ENCODE data around the gene NOTCH3.

Gene NOTCH3

DNA sequence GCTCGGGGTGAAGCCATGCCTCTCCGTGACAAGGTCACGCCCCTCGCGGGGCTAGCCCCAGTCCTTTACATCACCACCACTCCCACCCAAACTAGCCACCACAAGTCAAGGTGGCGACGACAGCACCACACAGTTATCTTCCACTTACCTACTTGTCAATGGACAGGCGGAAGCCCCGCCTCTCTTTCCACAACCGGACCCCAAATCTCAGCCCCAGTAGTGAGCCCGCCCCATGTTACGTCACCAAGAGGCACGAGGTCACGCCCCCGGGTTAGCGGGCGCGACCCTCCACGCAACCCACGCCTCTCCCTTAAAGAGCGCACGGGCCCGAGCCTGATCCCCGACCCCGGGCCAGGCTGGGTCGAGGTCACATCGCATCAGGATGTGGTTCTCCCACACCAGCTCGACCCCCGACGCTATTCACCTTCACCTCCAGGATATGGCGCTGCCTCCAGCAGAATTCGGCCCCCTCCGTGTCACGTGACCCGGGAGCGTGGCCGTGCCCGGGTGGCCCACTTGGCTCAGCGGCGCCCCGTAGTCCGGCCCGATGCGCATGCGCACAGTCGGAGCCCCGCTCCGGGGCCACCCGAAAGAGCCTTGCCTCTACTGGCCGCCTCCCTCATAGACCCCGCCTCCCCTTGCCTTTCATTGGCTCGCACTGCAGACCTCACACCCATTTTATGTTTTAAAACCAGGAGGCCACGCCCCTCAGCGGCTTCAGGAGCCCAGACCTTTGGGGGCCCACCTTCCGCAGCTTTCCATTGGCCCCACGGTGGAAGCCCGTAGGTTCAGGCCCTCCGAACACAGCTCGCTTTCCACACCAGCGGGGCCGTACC is 75.3 kb downstream of the NOTCH3 start:
- peak; percentile 70 to 98 (median 93) for DNase-seq

DNA sequence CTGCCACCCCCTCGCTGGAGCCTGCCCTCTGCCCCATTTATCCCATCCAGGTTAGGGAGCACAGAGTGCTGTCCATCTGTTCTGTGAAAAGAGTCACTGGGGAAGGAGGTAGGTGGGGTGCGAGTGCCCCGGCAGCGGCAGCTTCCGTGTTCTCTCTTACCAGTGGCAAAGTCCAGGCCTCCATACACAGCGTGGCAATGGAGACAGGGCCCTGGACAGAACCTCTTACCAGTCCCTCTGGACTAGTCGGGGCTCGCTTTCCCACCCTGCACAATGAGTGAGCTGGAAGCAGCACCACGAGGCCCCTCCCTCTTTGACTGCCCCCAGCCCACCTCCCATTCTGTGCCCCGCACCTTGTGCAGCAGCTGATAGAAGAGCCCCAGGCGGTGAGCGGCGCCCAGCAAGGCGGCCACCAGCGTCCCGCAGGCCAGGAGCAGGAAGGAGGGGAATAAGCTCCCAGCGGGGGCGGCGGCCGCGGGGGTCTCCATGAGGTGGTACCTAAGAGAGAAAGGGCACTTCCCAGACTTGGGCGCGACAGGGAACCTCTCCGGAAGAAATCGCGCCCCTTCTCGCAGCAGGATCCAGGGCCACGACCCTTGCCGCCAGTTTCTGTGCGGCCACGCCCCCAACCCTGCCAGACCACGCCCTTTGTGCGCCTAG is 76.1 kb downstream of the NOTCH3 start:
- peak in 9 of 56 donors; percentile 26 to 62 (median 51) for DNase-seq

DNA sequence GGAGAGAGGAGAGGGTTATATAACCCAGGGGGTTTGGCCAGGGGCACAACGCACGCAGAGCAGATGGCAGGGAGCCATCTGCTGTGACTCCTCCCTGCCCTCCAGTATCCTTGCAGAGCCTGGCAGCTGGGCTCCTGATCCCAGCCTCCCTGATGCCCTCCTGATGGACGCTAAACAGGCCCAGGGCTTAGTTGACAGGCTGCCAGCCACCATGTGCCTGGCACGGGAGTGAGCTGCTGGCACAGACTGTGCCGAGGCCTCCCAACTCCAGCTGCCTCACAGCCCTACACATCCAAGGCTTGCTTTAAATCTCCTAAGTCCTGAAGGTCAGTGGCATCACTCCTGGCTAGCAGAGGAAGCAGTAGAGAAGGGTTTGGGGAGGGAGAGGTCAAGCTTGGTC is 76.9 kb downstream of the NOTCH3 start:
- peak in 53 of 56 donors; percentile 18 to 85 (median 61) for DNase-seq

DNA sequence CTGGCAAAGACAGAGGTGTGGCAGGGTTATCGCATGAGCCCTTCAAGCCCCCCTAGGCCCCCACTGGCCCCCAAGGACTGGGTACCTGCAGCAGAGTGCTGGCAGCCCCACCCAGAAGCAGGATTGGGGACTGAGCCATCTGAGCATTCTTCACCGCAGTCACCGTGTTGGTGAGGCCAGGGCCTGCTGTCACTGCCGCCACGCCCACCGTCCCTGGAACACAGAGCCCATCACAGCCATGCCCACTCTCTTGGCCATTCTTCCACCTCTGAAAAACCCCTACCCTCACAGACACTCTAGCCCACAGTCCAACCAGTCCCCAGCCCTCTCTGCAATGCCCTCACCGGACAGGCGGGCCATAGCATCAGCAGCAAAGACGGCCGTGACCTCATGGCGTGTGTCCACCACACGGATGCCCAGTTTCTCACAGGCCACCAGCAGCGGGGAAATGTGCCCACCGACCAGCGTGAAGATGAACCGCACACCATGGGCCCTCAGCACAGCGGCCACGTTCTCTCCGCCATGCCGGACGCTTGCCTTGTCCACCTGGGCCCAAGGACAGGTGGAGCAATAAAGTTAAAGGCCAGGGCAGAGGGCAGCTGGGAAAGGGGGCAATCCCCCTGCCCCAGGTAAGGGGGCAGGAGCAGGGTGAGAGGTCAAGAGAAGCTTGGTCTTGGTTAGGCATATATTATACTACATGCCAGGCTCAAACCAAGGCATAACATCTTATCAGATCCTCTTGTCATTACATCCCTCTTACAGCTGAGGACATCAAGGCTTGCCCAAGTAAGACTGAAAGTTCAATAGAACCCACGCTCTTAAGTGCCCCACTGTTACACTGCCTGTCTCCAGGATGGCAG is 77.5 kb downstream of the NOTCH3 start:
- DNase-seq, result no peak

DNA sequence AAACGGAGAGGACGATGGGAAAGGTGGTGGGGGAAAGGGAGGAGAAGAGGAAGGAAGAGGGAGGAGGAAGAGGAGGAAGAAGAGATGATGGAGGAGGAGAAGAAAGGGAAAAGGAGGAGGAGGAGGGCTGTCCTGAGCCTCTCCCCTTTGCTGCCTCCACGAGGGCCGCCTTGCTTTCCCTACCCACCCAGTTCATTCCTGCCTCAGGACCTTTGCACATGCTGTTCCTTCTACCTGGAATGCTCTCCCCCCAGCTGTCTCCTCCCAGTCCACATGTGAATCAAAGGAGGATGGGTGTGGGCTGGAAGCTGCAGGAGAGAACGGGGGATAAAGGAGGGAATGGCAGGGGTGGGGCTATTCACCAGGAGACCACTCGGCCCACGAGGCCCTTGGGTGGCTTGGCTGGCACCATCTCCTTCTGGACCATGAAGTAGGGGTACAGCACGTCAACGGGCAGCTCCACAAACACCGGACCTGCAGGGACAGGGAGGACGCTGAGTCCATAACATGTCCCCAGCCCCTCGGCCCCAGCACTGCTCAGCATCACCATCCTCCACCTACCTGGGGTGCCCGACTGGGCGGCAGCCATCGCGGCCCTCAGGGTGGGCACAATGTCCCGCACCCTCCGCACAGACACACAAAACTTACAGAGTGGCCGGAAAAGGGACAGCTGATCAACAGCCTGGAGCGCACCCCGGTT is 78.3 kb downstream of the NOTCH3 start:
- no peak for DNase-seq

DNA sequence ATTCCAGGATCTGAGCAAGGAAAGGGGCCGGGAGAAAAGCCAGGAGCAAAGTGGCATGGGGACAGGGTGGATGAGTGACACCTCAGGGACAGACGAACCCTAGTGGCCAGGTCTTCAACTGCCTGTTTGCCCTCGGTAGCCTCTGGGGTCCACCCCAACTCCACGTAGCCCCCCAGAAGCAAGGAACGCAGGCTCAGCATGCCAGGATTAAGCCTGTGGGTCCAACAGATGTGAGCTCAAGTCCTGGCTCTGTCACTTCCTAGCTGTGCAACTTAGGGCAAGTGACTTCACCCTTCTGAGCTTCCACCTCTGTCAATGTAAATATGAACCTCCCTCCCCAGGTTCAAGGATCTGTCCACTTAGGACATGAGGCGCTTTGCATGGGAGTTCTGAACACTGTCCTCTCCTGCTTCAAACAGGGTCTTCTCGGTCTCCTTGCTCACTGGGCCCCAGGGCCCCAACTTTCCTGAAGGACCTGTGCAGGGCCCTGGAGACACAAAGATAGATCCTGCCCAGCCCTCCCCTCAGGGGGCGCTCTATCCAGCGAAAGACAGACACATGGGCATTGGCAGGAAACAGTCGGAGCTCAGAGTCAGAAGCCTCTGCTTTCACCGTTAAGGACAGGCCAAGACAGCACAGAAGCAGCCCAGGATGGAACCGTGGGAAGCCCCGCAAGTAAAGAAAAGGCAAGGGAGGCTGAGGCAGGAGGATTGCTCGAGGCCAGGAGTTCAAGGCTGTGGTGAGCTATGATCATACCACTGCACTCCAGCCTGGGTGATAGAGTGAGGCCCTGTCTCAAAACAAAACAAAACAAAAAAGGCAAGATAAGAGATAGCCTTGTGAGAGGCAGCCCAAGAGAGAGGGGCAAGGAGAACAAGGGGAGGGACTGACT is 80.4 kb downstream of the NOTCH3 start:
- DNase-seq, result no peak

DNA sequence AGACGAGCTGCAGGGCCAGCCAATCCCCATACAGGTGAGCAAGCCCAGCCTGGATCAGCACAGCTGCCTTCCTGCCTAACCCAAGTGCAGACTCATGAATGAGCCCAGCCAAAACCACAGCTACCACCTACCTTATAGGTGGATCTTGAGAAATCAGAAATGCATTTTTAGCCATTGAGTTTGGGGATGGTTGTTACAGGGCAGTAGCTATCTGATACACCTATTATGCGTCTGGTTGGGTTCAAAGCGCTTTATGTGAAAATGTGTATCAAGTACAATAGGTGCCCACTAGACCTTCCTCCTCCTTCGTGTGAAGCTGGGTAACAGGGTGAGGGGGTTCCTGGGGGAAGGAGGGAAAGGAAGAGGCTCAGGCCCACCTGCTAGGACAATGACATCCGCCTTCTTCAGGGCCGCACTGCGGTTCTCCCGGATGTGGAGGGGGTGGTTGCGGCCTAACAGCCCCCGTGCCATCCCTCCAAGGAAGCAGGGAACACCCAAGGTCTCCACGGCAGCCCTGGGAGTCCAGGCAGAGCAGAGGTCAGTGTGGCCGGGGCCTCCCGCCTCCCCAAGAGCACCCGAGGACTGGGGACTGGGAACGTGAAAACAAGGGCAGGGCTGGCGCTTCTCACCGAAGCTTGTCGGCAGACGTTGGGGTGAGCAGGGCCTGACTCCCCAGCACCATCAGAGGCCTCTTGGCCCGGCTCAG is 81.9 kb downstream of the NOTCH3 start:
- DNase-seq, result no peak

DNA sequence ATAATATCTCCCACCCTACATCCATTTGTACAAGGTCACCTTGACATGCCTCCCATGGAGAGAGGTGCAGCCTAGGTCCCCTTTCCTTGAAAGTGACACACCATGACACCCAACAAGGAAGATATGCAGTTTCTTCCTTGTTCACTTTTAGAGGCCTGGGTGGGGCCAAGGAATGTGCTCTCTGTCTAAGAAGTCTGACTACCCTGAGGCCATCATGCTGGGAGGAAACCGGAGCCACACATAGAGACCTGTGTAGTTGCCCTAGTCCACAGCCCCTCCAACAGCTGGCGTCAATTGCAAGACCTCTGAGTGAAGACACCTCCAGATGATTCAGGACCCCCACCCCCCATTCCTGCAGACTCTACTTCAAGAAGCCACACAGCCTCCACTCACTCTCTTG is 82.5 kb downstream of the NOTCH3 start:
- DNase-seq, result no peak

DNA sequence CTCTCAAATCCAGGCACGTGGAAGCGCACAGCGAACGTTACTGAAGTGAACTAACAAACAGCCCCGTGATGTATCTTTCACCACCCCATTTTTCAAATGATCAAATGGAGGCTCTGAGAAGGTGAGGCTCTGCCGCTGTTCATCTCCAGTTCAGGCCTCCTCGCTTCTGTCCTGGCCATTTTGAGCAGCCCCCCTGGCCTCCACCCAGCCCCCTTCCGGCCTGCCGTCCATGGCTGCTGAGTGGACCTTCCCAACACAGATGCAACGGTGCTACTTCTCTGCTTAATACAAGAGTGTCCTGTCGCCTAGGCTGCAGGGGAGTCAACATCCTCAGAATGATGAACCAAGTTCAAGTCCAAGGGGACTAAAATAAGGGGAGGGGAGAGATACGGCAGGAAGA is 83.9 kb downstream of the NOTCH3 start:
- DNase-seq, result no peak

DNA sequence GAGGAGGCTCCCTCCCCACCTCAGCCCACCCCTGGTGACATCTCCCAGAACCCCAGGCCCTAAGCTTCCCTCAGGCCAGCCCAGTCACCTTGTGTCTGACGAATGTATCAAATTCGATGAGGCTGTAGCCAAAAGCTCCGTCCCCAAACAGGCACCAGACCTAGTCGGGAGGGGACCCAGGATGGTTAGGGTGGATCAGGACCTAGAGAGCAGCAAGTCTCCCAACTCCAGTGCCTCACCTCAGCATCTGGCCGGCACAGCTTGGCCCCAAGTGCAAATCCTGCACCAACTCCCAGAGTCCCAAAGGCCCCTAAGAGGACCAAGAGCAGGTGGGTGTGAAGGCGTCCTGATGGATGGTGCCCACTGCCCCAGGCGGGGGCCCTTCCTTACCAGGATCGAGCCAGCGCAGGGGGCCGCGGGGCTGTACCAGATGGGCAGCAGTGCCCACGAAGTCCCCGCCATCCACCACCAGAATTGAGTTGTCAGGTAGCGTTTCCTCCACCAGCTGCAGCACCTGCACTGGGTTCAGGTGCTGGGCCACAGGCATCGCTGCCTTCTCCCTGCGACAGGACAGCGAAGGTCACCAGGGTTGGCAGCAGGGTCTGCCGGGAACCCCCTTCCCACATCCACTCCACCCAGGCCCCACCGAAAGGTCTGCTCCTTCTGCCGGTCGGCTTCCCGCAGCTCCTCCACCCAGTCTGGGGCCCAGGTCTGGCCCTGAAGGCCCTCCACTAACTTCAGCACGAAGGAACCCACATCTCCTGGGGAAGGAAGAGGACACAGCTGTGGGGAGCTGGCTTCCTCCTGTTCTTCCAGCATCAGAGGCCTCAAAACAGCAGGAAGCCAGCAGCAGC is 84.8 kb downstream of the NOTCH3 start:
- no peak for DNase-seq

DNA sequence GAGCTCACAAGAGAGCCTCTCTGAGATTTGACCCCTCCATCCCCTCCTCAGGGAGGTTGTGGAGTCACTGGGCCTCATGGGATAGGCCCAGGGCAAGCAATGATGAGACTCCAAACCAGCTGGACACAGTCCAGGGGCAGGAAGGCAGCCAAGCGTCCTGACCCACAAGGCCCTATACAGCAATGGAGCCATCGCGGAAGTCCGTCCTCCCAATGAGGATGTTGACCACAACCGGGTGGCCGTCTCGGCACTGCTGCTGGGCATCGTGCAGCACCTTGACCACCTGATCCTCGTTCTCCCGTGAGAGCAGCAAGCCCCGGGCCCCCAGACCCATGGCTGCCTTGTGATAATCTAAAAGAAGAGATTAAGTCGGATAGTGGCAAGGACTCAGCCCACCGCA is 85.7 kb downstream of the NOTCH3 start:
- peak in 16 of 56 donors; percentile 2 to 58 (median 25) for DNase-seq

DNA sequence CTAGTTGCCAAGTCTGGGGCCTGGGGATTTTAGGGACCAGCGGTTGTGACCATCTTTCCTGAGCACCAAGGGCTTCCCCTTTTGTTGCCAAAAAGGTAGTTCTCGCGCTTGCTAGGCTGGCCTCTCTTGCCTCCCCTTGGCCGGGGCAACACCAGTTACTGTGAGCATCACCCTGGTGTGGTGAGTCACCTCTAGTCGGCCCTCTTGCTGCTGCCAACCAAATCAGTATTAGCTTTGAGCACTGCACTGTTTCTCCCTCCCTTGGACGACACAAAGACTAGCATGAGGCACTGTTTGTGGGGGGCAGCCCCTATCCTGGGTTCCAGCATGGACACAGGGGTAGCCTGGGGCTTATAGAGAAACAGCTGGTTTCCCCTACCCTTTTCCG is 86.6 kb downstream of the NOTCH3 start:
- DNase-seq, result no peak

DNA sequence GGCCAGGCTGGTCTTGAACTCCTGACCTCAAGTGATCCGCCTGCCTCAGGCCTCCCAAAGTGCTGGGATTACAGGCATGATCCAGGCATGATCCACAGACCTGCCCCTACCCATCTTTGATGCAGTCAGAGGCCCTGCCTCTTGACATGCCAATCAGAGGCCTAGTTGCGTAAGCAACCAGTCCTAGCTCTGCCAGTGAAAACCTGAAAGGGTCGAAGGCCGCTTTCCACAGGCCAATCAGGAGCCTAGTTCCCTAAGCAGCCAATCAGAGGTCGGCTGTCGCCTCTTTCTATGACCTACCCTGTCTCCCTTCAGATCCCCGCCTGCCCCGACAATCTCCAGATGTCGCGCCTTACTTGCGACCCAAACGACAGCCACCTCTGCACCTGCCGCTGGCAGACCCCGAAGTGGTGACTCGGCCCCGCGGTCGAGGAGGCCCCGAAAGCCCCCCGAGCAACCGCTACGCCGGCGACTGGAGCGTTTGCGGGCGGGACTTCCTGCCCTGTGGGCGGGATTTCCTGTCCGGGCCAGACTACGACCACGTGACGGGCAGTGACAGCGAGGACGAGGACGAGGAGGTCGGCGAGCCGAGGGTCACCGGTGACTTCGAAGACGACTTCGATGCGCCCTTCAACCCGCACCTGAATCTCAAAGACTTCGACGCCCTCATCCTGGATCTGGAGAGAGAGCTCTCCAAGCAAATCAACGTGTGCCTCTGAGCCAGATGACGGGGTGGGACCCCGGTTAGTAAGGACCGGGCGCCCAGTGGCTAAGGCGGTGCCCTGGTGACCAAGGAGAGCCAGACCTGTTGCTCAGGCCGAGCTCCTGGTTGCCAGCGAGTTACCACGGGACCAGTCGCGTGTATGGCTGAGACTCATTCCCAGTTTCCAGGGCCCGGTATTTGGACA is 87.3 kb downstream of the NOTCH3 start:
- DNase-seq, result no peak

DNA sequence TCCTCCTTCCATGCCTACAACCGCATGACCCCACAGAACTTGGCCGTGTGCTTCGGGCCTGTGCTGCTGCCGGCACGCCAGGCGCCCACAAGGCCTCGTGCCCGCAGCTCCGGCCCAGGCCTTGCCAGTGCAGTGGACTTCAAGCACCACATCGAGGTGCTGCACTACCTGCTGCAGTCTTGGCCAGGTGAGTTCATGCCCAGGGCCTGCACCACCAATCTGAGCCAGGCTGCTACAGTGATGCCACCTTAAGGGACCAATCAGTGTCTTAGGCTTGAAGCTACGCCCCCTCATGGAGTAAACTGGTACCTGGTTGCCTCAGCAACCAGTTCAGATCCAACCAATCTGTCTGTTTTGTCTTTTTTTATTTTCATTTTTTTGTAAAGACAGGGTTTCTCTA is 88.4 kb downstream of the NOTCH3 start:
- DNase-seq, result no peak

DNA sequence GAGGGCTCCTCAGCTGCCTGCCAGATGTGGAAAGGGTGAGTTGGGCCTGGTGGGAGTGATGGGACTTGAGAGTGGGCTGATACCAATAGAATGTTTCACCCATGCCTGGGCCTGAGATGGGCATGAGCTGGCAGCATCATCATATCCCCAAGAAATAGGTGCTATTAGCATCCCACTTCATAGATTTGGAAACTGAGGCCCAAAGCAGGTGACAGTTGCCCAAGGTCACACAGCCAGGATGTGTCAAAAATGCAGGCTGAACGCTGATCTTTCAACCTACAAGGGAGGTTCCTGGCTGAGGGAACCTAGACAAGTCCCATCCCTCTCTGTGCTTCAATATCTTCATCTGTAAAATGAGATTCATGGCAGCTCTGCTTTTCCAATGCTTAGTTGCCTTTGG is 89.0 kb downstream of the NOTCH3 start:
- no peak for DNase-seq

DNA sequence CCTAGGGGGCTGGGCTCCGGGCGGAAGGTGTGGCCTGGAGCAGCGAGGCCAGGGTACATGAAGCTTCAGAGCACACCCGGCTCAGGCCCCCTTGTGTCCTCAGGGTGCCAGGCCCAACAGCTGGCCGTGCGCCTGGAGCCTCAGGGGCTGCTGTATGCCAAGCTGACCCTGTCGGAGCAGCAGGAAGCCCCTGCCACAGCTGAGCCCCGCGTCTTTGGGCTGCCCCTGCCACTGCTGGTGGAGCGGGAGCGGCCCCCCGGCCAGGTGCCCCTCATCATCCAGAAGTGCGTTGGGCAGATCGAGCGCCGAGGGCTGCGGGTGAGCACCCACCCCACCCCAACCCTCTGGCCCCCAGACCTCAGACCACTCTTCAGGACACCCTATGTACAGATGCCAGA is 90.4 kb downstream of the NOTCH3 start:
- DNase-seq, result no peak

DNA sequence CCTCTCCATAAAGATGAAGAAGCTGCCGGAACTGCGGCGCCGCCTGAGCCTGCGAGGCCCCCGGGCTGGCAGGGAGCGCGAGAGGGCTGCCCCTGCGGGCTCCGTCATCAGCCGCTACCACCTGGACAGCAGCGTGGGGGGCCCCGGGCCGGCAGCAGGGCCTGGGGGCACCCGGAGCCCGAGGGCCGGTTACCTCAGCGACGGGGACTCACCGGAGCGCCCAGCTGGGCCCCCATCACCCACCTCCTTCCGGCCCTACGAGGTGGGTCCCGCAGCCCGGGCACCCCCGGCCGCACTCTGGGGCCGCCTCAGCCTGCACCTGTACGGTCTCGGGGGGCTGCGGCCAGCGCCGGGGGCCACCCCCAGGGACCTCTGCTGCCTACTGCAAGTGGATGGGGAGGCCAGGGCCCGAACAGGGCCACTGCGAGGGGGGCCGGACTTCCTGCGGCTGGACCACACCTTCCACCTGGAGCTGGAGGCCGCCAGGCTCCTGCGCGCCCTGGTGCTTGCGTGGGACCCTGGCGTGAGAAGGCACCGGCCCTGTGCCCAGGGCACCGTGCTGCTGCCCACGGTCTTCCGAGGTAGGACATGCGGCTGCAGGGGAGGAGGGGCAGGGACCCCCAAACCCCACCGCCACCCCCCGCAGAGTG is 90.9 kb downstream of the NOTCH3 start:
- no peak for DNase-seq
